ENCODE results near the gene C10orf88. TPM values are rescaled to one million over a fixed set of nuclear protein-coding genes. Genes with fewer than 3 reads are reported as not detected.

Gene C10orf88
- total RNA-seq, 1 experiment from 2014 or later = 8.4 TPM

DNA sequence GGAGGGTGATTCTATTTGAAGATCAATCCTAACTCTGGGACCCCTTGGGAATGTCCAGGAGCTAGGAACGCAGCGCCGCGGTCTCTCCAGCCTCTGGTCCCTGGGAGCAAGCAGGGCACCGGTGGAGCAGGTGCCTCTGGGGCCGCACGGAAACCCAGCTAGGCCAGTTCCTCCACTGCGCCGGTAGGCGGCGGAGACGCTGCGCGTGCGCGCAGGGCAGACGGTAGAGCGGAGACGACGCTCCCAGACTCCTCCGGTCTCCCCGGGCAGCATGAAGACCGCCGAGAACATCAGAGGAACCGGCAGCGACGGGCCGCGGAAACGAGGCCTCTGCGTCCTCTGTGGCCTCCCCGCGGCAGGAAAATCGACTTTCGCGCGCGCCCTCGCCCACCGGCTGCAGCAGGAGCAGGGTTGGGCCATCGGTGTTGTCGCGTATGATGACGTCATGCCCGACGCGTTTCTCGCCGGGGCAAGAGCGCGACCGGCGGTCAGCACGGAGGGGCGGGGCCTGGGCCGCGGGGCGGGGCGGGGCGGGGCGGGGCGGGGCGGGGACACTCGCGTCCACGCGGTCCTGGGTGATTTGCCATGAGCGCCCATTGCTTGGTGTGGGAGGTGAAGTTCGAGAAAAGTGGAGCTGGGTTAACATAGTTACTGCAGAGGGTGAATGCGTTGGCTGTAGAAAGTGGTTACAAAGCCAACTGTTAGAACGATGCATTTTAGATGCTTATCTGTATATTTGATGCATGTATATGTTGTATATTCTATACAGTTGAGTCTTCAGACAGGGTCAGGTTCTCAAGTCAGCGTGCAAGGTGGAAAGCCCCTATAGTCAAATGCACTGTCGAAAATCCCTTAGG is 26.4 kb upstream of the C10orf88 start, which contains the start of gene PSTK:
Gene PSTK, plus strand, starts transcription at position 193 of the 857 bp plus-strand sequence. Its CDS starts 79 bp downstream, at position 272.
- H3K4me3 ChIP-seq = peak within 1 kb of the TSS; percentile 99
- H3K36me3 ChIP-seq = peaks cover 2% of the 10 kb centered on the region; the same call in 1 of the 2 replicates
- peak; percentile 89 for DNase-seq
- 0 out of 2 replicates have a peak, but pooled peaks cover 3% of the 10 kb centered on the region for H3K27me3 ChIP-seq
- no peaks in the 10 kb centered on the region for H3K9me3 ChIP-seq

GRCh38 chr10:122974543-122975064 is 20.6 kb upstream of the C10orf88 start:
- 0 out of 2 replicates have a peak, but pooled peaks cover 3% of the 10 kb centered on the region for H3K27me3 ChIP-seq
- no peak for DNase-seq
- no peaks in the 10 kb centered on the region for H3K36me3 ChIP-seq
- no peak overlapping the region for H3K4me3 ChIP-seq
- H3K9me3 ChIP-seq = no peaks in the 10 kb centered on the region

- DNase-seq = no peak
- Histone ChIP-seq H3K36me3 (no peaks in the 10 kb centered on the region), H3K27me3 (0 out of 2 replicates have a peak, but pooled peaks cover 3% of the 10 kb centered on the region)
These were observed 20.0 kb upstream of the C10orf88 start for GRCh38 chr10:122974023-122974422.

GRCh38 chr10:122968698-122969097 is 14.7 kb upstream of the C10orf88 start:
- no peaks in the 10 kb centered on the region for H3K27me3 ChIP-seq
- no peak for DNase-seq
- H3K36me3 ChIP-seq = no peaks in the 10 kb centered on the region
- no peak overlapping the region for H3K4me3 ChIP-seq
- H3K9me3 ChIP-seq = peaks cover 16% of the 10 kb centered on the region

More at GRCh38 chr10:122974023-122974422, 20.0 kb upstream of the C10orf88 start:
- Histone ChIP-seq H3K4me3 (no peak overlapping the region), H3K9me3 (peaks cover 2% of the 10 kb centered on the region; the same call in 1 of the 2 replicates)

GRCh38 chr10:122966879-122967278 is 12.9 kb upstream of the C10orf88 start:
- Histone ChIP-seq H3K4me3 (no peak overlapping the region), H3K9me3 (peaks cover 19% of the 10 kb centered on the region), H3K27me3 (no peaks in the 10 kb centered on the region), H3K36me3 (no peaks in the 10 kb centered on the region)
- DNase-seq = no peak

DNA sequence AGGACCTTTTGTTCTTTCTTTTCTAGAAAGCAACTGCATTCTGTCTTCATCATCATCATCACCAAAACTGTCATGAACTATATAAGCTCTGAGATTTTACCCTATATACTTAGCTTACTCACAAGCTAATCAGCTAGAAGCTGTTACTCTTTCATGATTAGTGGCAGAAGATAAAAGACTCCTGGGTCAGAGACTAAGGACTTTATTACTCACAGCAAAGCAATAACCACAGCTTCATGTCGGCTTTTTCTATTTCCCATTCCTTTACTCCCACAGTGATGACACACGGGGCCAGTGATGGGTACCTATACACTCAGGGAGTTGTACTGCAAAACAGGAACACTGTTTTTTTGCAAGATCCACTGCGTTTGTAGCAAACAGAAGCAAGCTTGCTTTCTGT is 8.4 kb upstream of the C10orf88 start:
- DNase-seq = no peak
- H3K27me3 ChIP-seq = no peaks in the 10 kb centered on the region
- H3K4me3 ChIP-seq = no peak overlapping the region
- H3K36me3 ChIP-seq = no peaks in the 10 kb centered on the region
- H3K9me3 ChIP-seq = peaks cover 10% of the 10 kb centered on the region; the same call in 1 of the 2 replicates

DNA sequence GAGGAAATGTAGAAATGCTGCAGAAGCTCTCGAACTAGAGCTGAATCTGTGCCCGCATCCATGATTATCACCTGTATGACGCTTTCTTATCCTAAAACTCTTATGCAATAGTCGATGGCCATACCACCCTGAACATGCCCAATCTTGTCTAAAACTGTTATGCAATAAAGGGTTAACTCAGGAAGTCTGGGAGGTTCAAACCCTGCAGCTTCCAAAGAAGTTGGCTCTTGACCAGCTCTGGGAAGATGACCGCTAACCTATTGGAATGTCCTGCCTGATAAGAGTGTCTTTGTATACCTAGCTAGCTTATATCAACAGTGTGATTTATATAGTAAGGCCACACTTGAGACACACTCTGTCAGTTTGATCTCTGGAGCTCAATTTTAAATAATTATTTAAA is 3.4 kb upstream of the C10orf88 start:
- no peak overlapping the region for H3K4me3 ChIP-seq
- H3K36me3 ChIP-seq = peaks cover 3% of the 10 kb centered on the region; the same call in 1 of the 2 replicates
- DNase-seq = no peak
- no peaks in the 10 kb centered on the region for H3K27me3 ChIP-seq
- 0 out of 2 replicates have a peak, but pooled peaks cover 2% of the 10 kb centered on the region for H3K9me3 ChIP-seq

- DNase-seq = no peak
- 0 out of 2 replicates have a peak, but pooled peaks cover 2% of the 10 kb centered on the region for H3K9me3 ChIP-seq
- H3K4me3 ChIP-seq = no peak overlapping the region
- no peaks in the 10 kb centered on the region for H3K27me3 ChIP-seq
- H3K36me3 ChIP-seq = peaks cover 12% of the 10 kb centered on the region
These were observed 1.9 kb upstream of the C10orf88 start for GRCh38 chr10:122955892-122956291.

DNA sequence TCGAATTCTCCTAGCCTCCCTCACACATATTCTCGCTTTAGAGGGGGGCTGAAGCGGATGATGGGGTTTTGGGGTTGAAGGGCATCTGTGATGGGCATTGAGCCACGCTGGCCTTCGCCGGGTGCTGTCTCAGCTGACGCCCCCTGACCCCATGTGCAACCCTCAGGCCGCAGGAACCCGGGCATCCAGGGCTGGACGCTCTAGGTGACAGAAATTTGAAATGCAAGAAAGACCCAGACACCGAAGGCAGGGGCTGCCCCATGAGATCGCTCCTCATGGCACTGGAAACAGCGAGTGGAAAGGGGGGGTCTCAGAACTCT is 664 bp upstream of the C10orf88 start:
- Histone ChIP-seq H3K4me3 (peak overlapping the region; percentile 96), H3K36me3 (peaks cover 24% of the 10 kb centered on the region), H3K27me3 (no peaks in the 10 kb centered on the region), H3K9me3 (0 out of 2 replicates have a peak, but pooled peaks cover 2% of the 10 kb centered on the region)
- no peak for DNase-seq

DNA sequence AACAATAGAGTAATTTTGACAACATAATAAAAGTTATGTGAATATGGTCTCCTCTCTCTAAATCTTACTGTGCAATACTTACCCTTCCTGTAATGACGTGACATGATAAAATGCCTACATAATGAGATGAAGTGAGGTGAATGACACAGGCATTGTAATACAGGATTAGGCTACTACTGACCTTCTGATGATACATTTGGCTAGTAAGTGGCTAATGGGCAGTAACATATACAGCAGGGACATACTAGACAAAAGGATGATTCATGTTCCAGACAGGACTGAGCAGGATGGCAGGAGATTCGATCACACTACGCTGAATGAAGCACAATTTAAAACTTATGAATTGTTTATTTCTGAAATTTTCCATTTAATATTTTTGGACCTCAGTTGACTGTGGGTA is 4.7 kb downstream of the C10orf88 start:
- H3K4me3 ChIP-seq = no peak overlapping the region
- no peaks in the 10 kb centered on the region for H3K9me3 ChIP-seq
- no peaks in the 10 kb centered on the region for H3K27me3 ChIP-seq
- no peak for DNase-seq
- H3K36me3 ChIP-seq = peaks cover 45% of the 10 kb centered on the region

DNA sequence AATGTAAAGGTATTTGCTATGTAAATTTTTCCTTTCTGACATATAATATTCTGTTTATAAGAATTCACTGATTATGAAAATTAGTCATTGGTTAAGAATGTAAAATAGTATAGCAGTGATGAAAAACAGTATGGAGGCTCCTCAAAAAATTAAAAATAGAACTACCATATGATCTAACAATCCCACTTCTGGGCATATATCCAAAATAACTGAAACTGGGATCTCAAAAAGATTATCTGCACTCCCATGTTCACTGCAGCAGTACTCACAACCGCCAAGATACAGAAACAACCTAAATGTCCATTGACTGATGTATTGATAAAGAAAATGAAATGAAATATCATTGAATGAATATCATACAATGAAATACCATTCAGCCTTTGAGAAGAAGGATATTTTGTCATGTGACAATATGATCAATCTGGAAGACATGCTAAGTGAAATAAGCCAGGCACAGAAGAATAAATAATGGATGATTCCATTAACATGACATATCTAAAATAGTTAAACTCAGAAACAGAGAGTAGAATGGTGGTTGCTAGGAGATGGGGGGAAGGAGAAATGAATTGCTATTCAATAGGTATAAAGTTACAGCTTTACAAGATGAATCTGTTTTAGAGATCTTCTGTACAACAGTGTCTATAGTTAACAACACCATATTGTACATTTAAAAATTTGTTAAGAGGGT is 14.0 kb downstream of the C10orf88 start:
- peaks cover 2% of the 10 kb centered on the region; the same call in 1 of the 2 replicates for H3K9me3 ChIP-seq
- peaks cover 54% of the 10 kb centered on the region for H3K36me3 ChIP-seq
- no peak for DNase-seq
- no peak overlapping the region for H3K4me3 ChIP-seq
- no peaks in the 10 kb centered on the region for H3K27me3 ChIP-seq

DNA sequence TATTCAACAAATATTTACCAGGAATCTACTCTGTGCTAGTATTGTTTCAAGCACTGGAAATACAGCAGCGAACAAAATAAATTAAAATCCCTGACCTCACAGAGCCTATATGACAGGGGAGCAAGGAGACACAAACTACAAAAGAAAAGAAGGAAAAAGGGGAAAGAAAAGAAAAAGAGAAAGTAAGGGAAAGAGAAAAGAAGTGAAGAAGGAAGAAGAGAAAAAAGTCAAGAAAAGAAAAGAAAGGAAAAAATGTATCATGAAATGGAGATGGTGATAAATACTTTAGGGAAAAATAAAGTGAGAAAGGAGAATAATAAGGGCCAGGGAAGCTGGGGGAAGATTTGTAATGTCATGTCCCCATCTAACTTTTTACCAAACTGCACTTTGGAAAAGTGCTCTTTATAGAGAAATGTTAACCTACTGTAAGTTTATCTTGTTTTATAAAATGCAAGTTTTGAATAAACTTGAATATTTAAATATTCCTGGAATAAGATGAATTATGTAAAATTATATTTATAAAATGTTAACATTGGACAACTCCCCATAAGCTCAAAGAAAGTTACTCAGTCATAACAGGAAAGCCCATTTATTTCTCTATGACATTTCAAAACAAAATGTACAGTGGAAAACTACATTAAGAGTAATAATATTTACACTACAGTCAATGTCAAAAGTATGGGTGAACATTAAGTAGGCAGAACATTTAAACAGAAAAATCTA is 14.7 kb downstream of the C10orf88 start:
- Histone ChIP-seq H3K36me3 (peaks cover 54% of the 10 kb centered on the region), H3K4me3 (no peak overlapping the region), H3K27me3 (no peaks in the 10 kb centered on the region), H3K9me3 (peaks cover 2% of the 10 kb centered on the region; the same call in 1 of the 2 replicates)
- DNase-seq = no peak

- DNase-seq = no peak
- H3K9me3 ChIP-seq = peaks cover 2% of the 10 kb centered on the region; the same call in 1 of the 2 replicates
- no peak overlapping the region for H3K4me3 ChIP-seq
- no peaks in the 10 kb centered on the region for H3K27me3 ChIP-seq
- H3K36me3 ChIP-seq = peaks cover 12% of the 10 kb centered on the region
These were observed 22.7 kb downstream of the C10orf88 start for GRCh38 chr10:122931088-122931906.

- Histone ChIP-seq H3K27me3 (no peaks in the 10 kb centered on the region), H3K4me3 (no peak overlapping the region), H3K36me3 (peaks cover 7% of the 10 kb centered on the region; the same call in 1 of the 2 replicates), H3K9me3 (no peaks in the 10 kb centered on the region)
- DNase-seq = no peak
These were observed 23.9 kb downstream of the C10orf88 start for GRCh38 chr10:122930140-122930539.

- Histone ChIP-seq H3K9me3 (no peaks in the 10 kb centered on the region), H3K36me3 (no peaks in the 10 kb centered on the region), H3K27me3 (no peaks in the 10 kb centered on the region), H3K4me3 (no peak overlapping the region)
- DNase-seq = no peak
These were observed 38.3 kb downstream of the C10orf88 start for GRCh38 chr10:122915700-122916099.
